GM21526 (cell line): ENCODE data around the gene BPIFB2.

Experiments
- ATAC-seq: cut with Tn5 transposase; IDR thresholded peaks from one replicate; pipeline ENCODE4 v1.9.1; 2021; ENCODE audit warnings: moderate library complexity; ENCODE audit not compliant: unreplicated experiment, low FRiP score

Gene BPIFB2

DNA sequence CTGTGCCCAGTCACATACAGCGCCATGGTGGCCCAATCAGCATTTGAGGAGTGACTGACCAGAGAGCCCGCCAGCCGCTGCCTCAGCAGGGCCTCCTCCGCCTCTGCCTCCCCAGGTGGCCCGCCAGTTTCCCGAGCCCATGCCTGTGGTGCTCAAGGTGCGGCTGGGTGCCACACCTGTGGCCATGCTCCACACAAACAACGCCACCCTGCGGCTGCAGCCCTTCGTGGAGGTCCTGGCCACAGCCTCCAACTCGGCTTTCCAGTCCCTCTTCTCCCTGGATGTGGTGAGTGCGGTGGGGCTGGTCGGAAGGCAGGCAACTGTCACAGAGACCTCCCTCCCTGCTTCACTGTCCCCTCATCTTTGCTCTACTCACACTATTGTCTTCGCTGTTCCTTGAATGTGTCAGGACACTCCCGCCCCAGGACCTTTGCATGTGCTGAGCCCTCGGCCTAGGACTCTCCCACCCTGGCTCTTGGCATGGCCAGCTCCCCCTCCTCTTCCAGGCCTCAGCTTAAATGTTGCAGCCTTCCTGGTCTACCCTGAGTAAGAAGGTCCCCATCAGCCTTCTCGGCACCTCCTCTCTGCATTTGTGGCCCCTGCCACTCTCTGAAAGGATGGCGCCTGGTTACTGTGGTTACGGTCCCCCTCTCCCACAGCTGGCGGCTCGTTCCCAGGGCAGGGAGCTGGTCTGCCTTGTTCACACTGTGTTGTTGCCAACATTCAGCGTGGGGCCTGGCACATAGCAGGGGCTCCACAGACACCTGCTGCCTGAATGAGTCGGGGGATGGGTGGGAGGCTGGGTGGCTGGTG, 12.2 kb downstream of the BPIFB2 start:
- ATAC-seq = no peak

- ATAC-seq = no peak
Measured at GRCh38 chr20:33020278-33021161, 13.0 kb downstream of the BPIFB2 start.

GRCh38 chr20:33021879-33022278, 14.4 kb downstream of the BPIFB2 start:
- ATAC-seq = no peak

GRCh38 chr20:33022289-33022688, 14.8 kb downstream of the BPIFB2 start:
- ATAC-seq = no peak

DNA sequence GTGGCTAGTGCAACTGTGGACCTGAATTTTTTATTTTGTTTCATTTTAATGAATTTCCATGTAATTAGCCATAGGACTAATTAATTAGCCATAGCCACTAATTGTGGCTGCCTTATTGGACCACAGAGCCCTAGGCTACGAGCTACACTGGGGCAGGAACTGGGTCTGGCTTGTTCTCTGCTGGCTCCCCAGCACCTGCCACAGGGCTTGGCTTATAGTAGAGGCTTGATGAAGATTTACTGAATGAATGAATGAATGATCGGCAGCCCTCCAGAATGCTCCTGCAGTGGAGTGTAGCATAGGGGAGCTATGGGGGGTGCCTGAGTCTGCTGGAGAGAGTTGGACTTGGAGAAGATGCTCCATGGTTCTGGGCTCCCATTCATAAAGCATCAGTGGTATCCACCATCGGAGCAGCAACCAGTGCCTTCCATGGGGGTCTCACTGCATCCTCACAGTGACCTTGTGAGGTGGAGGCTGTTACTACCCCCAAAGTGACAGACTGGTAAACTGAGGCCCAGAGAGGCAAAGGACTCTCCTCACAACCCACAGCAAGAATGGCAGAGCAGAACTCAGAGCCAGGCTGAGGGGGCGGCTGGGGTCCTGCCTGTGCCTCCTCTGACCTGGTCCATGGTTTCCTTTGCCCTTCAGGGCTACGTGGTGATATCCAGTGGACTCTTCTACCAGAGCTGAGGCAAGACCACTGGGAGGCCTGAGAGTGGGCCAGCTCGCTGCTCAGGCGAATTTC, 15.4 kb downstream of the BPIFB2 start:
- no peak for ATAC-seq

DNA sequence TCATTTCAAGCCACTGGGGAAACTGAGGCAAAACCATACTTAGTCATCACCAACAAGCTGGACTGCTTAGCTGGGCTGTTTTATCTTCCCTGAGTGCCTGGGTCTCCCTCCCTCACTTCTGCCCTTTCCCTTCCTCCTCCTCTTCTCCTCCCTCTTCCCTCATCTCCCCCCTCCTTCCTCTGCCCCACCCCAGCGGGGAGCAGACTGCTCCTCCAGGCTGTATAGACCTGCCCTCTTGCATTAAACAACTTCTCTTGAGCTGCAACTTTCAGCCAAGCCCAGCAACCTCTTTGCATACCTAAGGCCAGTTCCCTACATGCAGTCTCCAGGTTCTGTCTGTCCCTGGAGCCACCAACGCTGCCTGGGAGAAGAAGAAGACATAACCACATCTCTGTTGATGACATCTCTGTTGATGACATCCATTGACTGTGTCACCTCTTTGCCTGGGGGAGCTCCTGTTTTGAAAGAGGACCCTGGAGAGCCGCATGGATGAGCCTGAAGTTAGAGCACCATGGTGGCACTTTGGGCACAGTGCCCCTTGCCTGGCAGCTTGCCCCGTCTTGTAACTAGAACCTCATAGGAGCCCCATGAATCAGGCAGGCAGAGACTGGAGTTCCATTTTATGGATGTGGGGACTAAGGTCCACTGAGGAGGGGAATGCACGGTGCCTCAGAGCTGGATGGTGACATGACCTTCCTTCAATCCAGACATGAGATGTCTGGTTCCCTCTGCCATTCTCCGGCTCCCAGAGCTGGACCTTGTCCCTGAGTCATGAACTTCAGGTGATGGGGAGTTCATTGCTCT, 16.1 kb downstream of the BPIFB2 start:
- no peak for ATAC-seq

DNA sequence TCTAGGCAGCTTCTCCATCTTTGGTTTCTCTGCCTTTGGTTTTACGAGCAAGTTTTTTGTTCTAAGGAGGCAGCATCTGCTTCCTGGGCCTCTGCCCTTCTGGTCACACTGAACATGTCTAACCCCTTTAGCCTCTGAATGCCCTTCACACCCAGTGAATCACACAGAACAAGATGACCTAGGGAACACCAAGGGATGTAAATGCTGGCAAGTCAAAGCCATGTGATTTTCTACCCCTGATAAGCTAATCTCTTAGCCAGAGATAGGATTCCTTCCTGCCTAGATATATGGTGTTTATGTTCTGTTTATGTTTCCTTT, 16.7 kb downstream of the BPIFB2 start:
- ATAC-seq = no peak

DNA sequence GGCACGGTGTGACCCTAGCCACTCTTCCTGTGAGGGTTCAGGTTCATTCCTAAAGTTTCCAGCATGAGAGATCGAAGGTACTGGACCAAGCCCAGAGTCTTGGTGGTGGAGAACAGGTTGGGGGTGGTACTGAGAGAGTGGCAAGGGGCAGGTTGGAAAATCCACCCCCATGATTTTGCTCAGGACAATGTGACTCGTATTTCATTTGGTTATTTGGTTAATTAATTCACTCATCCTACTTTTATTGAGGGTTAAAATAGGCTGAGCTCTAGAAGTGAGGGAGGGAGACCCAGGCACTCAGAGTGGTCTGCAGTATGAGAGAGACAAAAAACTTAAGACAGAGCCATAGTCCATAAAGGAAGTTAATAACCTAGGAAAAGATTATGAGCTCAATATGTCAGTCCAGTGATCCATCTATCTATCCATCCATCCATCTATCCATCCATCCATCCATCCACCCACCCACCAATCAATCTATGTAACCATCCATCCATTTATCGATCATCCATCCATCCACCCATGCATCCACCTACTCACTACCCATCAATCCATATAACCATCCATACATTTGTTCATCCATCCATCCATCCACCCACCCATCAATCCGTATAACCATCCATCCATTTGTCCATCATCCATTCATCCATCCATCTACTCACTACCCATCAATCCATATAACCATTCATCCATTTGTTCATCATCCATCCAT, 17.3 kb downstream of the BPIFB2 start:
- no peak for ATAC-seq

GRCh38 chr20:33025318-33025876, 17.9 kb downstream of the BPIFB2 start:
- ATAC-seq = no peak

- no peak for ATAC-seq
Measured at GRCh38 chr20:33026072-33026778, 18.7 kb downstream of the BPIFB2 start.

- ATAC-seq = no peak
Measured at GRCh38 chr20:33026779-33027759, 19.6 kb downstream of the BPIFB2 start.

GRCh38 chr20:33027769-33028751, 20.6 kb downstream of the BPIFB2 start:
- no peak for ATAC-seq

- ATAC-seq = no peak
Measured at GRCh38 chr20:33028875-33029274, 21.4 kb downstream of the BPIFB2 start.

GRCh38 chr20:33030076-33030475, 22.6 kb downstream of the BPIFB2 start:
- no peak for ATAC-seq

DNA sequence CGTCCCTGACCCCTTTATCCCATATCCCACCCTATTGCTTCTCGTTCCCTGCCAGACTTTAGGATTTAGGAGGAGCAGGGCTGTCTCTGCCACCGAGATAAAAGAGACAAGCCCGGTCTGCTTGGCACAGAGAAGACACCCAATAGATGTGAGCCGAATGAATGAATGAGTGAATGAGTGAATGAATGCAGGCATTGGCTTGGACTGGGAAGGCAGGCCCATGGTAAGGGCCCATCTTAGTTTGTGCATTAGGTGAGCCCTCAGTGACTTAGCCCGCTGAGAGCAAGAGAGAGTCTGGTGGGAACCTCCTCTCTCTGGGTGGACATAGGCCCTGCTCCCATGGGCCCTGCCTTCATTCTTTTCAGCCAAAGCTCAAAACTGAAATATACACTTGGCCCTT, 23.1 kb downstream of the BPIFB2 start:
- ATAC-seq = no peak

- no peak for ATAC-seq
Measured at GRCh38 chr20:33031531-33031930, 24.0 kb downstream of the BPIFB2 start, which contains the start of gene BPIFB6. Gene BPIFB6, plus strand, starts transcription at chr20:33031648. Its CDS starts 0 bp downstream, at chr20:33031648.
